ENCODE data around the gene PACSIN1.

The PACSIN1 gene

GRCh38 chr6:34438705-34439104 is 27.2 kb upstream of the PACSIN1 start:
- Histone ChIP-seq H3K4me2 (ENCODE audit: low read length) (no peak overlapping the region), H3K9ac (ENCODE audit: low read depth, low read length) (no peak overlapping the region), H3K4me1 (ENCODE audit: control insufficient read depth, insufficient read depth, low read length) (no peaks in the 10 kb centered on the region), H3K27me3 (ENCODE audit: control insufficient read depth, insufficient read depth, low read length) (no peaks in the 10 kb centered on the region), H3K36me3 (ENCODE audit: insufficient read depth, low read length) (no peaks in the 10 kb centered on the region), H3K4me3 (ENCODE audit: low read length) (no peak overlapping the region), H3K9me3 (replicated peaks; ENCODE audit: low read length) (no peaks in the 10 kb centered on the region)

GRCh38 chr6:34439442-34439841 is 26.4 kb upstream of the PACSIN1 start:
- no peak overlapping the region for H3K4me3 ChIP-seq (ENCODE audit: low read length)
- H3K27me3 ChIP-seq (ENCODE audit: control insufficient read depth, insufficient read depth, low read length) = no peaks in the 10 kb centered on the region
- H3K4me1 ChIP-seq (ENCODE audit: control insufficient read depth, insufficient read depth, low read length) = no peaks in the 10 kb centered on the region
- no peaks in the 10 kb centered on the region for H3K9me3 ChIP-seq (replicated peaks; ENCODE audit: low read length)
- H3K4me2 ChIP-seq (ENCODE audit: low read length) = no peak overlapping the region
- no peaks in the 10 kb centered on the region for H3K36me3 ChIP-seq (ENCODE audit: insufficient read depth, low read length)
- no peak overlapping the region for H3K9ac ChIP-seq (ENCODE audit: low read depth, low read length)

GRCh38 chr6:34441526-34441925 is 24.4 kb upstream of the PACSIN1 start:
- Histone ChIP-seq H3K4me1 (ENCODE audit: control insufficient read depth, insufficient read depth, low read length) (no peaks in the 10 kb centered on the region), H3K4me3 (ENCODE audit: low read length) (no peak overlapping the region), H3K27me3 (ENCODE audit: control insufficient read depth, insufficient read depth, low read length) (peaks cover 10% of the 10 kb centered on the region), H3K36me3 (ENCODE audit: insufficient read depth, low read length) (no peaks in the 10 kb centered on the region), H3K9ac (ENCODE audit: low read depth, low read length) (no peak overlapping the region), H3K4me2 (ENCODE audit: low read length) (no peak overlapping the region), H3K9me3 (replicated peaks; ENCODE audit: low read length) (no peaks in the 10 kb centered on the region)

GRCh38 chr6:34445313-34445860 is 20.5 kb upstream of the PACSIN1 start:
- Histone ChIP-seq H3K4me1 (ENCODE audit: control insufficient read depth, insufficient read depth, low read length) (no peaks in the 10 kb centered on the region), H3K4me2 (ENCODE audit: low read length) (no peak overlapping the region), H3K9me3 (replicated peaks; ENCODE audit: low read length) (no peaks in the 10 kb centered on the region), H3K27me3 (ENCODE audit: control insufficient read depth, insufficient read depth, low read length) (peaks cover 30% of the 10 kb centered on the region), H3K36me3 (ENCODE audit: insufficient read depth, low read length) (no peaks in the 10 kb centered on the region), H3K4me3 (ENCODE audit: low read length) (no peak overlapping the region), H3K9ac (ENCODE audit: low read depth, low read length) (no peak overlapping the region)

- H3K27me3 ChIP-seq (ENCODE audit: control insufficient read depth, insufficient read depth, low read length) = peaks cover 30% of the 10 kb centered on the region
- H3K4me2 ChIP-seq (ENCODE audit: low read length) = no peak overlapping the region
- no peak overlapping the region for H3K9ac ChIP-seq (ENCODE audit: low read depth, low read length)
- H3K9me3 ChIP-seq (replicated peaks; ENCODE audit: low read length) = no peaks in the 10 kb centered on the region
- H3K4me3 ChIP-seq (ENCODE audit: low read length) = no peak overlapping the region
- H3K36me3 ChIP-seq (ENCODE audit: insufficient read depth, low read length) = no peaks in the 10 kb centered on the region
- H3K4me1 ChIP-seq (ENCODE audit: control insufficient read depth, insufficient read depth, low read length) = no peaks in the 10 kb centered on the region
Measured at GRCh38 chr6:34447386-34447785, 18.5 kb upstream of the PACSIN1 start.

GRCh38 chr6:34447910-34448309 is 18.0 kb upstream of the PACSIN1 start:
- Histone ChIP-seq H3K27me3 (ENCODE audit: control insufficient read depth, insufficient read depth, low read length) (peaks cover 30% of the 10 kb centered on the region), H3K9me3 (replicated peaks; ENCODE audit: low read length) (no peaks in the 10 kb centered on the region), H3K4me3 (ENCODE audit: low read length) (no peak overlapping the region), H3K36me3 (ENCODE audit: insufficient read depth, low read length) (no peaks in the 10 kb centered on the region), H3K9ac (ENCODE audit: low read depth, low read length) (no peak overlapping the region), H3K4me1 (ENCODE audit: control insufficient read depth, insufficient read depth, low read length) (no peaks in the 10 kb centered on the region), H3K4me2 (ENCODE audit: low read length) (no peak overlapping the region)

- Histone ChIP-seq H3K4me2 (ENCODE audit: low read length) (no peak overlapping the region), H3K4me1 (ENCODE audit: control insufficient read depth, insufficient read depth, low read length) (no peaks in the 10 kb centered on the region)
Measured at GRCh38 chr6:34451192-34451591, 14.7 kb upstream of the PACSIN1 start.

GRCh38 chr6:34455831-34456230 is 10.0 kb upstream of the PACSIN1 start:
- Histone ChIP-seq H3K4me1 (ENCODE audit: control insufficient read depth, insufficient read depth, low read length) (no peaks in the 10 kb centered on the region), H3K36me3 (ENCODE audit: insufficient read depth, low read length) (no peaks in the 10 kb centered on the region), H3K9ac (ENCODE audit: low read depth, low read length) (no peak overlapping the region), H3K9me3 (replicated peaks; ENCODE audit: low read length) (no peaks in the 10 kb centered on the region), H3K4me3 (ENCODE audit: low read length) (no peak overlapping the region), H3K27me3 (ENCODE audit: control insufficient read depth, insufficient read depth, low read length) (peaks cover 11% of the 10 kb centered on the region), H3K4me2 (ENCODE audit: low read length) (no peak overlapping the region)

More at GRCh38 chr6:34451192-34451591, 14.7 kb upstream of the PACSIN1 start:
- H3K36me3 ChIP-seq (ENCODE audit: insufficient read depth, low read length) = no peaks in the 10 kb centered on the region
- H3K4me3 ChIP-seq (ENCODE audit: low read length) = no peak overlapping the region
- H3K27me3 ChIP-seq (ENCODE audit: control insufficient read depth, insufficient read depth, low read length) = peaks cover 27% of the 10 kb centered on the region
- H3K9ac ChIP-seq (ENCODE audit: low read depth, low read length) = no peak overlapping the region
- no peaks in the 10 kb centered on the region for H3K9me3 ChIP-seq (replicated peaks; ENCODE audit: low read length)

GRCh38 chr6:34457382-34457741 is 8.5 kb upstream of the PACSIN1 start:
- Histone ChIP-seq H3K36me3 (ENCODE audit: insufficient read depth, low read length) (no peaks in the 10 kb centered on the region), H3K9ac (ENCODE audit: low read depth, low read length) (no peak overlapping the region), H3K27me3 (ENCODE audit: control insufficient read depth, insufficient read depth, low read length) (peaks cover 11% of the 10 kb centered on the region), H3K4me3 (ENCODE audit: low read length) (no peak overlapping the region), H3K4me2 (ENCODE audit: low read length) (no peak overlapping the region), H3K4me1 (ENCODE audit: control insufficient read depth, insufficient read depth, low read length) (no peaks in the 10 kb centered on the region), H3K9me3 (replicated peaks; ENCODE audit: low read length) (no peaks in the 10 kb centered on the region)

- H3K27me3 ChIP-seq (ENCODE audit: control insufficient read depth, insufficient read depth, low read length) = peaks cover 11% of the 10 kb centered on the region
- no peaks in the 10 kb centered on the region for H3K4me1 ChIP-seq (ENCODE audit: control insufficient read depth, insufficient read depth, low read length)
- no peaks in the 10 kb centered on the region for H3K36me3 ChIP-seq (ENCODE audit: insufficient read depth, low read length)
- no peak overlapping the region for H3K4me2 ChIP-seq (ENCODE audit: low read length)
- no peak overlapping the region for H3K9ac ChIP-seq (ENCODE audit: low read depth, low read length)
- H3K4me3 ChIP-seq (ENCODE audit: low read length) = no peak overlapping the region
- no peaks in the 10 kb centered on the region for H3K9me3 ChIP-seq (replicated peaks; ENCODE audit: low read length)
Measured at GRCh38 chr6:34457742-34458735, 7.8 kb upstream of the PACSIN1 start.

GRCh38 chr6:34459899-34460593 is 5.8 kb upstream of the PACSIN1 start:
- Histone ChIP-seq H3K4me2 (ENCODE audit: low read length) (no peak overlapping the region), H3K36me3 (ENCODE audit: insufficient read depth, low read length) (no peaks in the 10 kb centered on the region), H3K27me3 (ENCODE audit: control insufficient read depth, insufficient read depth, low read length) (peaks cover 20% of the 10 kb centered on the region), H3K9me3 (replicated peaks; ENCODE audit: low read length) (no peaks in the 10 kb centered on the region), H3K4me3 (ENCODE audit: low read length) (no peak overlapping the region), H3K9ac (ENCODE audit: low read depth, low read length) (no peak overlapping the region), H3K4me1 (ENCODE audit: control insufficient read depth, insufficient read depth, low read length) (no peaks in the 10 kb centered on the region)
